HCT116 (cell line): ENCODE measurements around the gene SEC62. TPM values are rescaled to one million over a fixed set of nuclear protein-coding genes. Genes with fewer than 3 reads are reported as not detected.

Source experiments
- ATAC-seq: fragments of 200-7000 bp; cut with Tn5 transposase; 2 replicates; pipeline ENCODE4 v1.9.1; 2020; ENCODE audit warnings: mild to moderate bottlenecking, moderate library complexity
- BruUV-seq: library from RNA; stranded (reverse); fragments of 400-500 nt; replicated peaks from 2 replicates; lab custom pipeline; 2021; lab: Mats Ljungman, UMichigan
- CTCF ChIA-PET: fragments of 300-600 bp; sonication (Branson Sonifier 250); formaldehyde crosslinking; loops from one replicate; lab custom pipeline; 2021; ENCODE audit warnings: antibody characterized with exemption; lab: Charles Lee
- POLR2A ChIA-PET: fragments of 300-600, 350-600 bp; sonication (Branson Sonifier 250); formaldehyde crosslinking; loops from one replicate; lab custom pipeline; 2021; ENCODE audit warnings: antibody characterized with exemption; lab: Charles Lee
- RAD21 ChIA-PET, 2 experiments: fragments of 300-600 bp; sonication (Branson Sonifier 250); formaldehyde crosslinking; loops; one replicate each; lab custom pipeline; 2023; ENCODE audit warnings: low total read pairs in 2 of 2; ENCODE audit not compliant: uncharacterized antibody in 2 of 2, unreplicated experiment in 2 of 2, low non-redundant PET in 1 of 2; lab: Charles Lee
- DNase-seq: peaks from one replicate; pipeline ENCODE4 v3.0.0-alpha.2; 2010; ENCODE audit warnings: low read depth, low spot score
- H2AFZ ChIP-seq: fragments of 200-600 bp; shearing (Covaris generic), sonication (generic); 2 replicates; pipeline ENCODE4 v1.6.1; 2017; ENCODE audit warnings: low read depth, mixed run types, mixed read lengths, antibody characterized with exemption, low read length; ENCODE audit not compliant: poor library complexity, severe bottlenecking
- H3K27ac ChIP-seq: 2 replicates; pipeline ENCODE4 v1.5.1; 2012; ENCODE audit warnings: low read depth, low read length
- H3K27me3 ChIP-seq: fragments of 200-600 bp; sonication (generic); 2 replicates; pipeline ENCODE4 v1.6.1; 2016; ENCODE audit warnings: mixed run types, low read length, mixed read lengths; ENCODE audit not compliant: insufficient read depth
- H3K36me3 ChIP-seq, 2 experiments: fragments of 200-500 bp in 1 of 2; fragments of 200-600 bp in 1 of 2; sonication (Bioruptor generic) in 1 of 2; sonication (generic) in 1 of 2; 2 replicates each; pipeline versions ENCODE4 v1.5.1 to v1.6.1; 2014 to 2016; ENCODE audit warnings: low read length in 2 of 2, inconsistent platforms in 1 of 2, mixed read lengths in 1 of 2, mixed run types in 1 of 2; ENCODE audit not compliant: insufficient read depth in 2 of 2, control insufficient read depth in 1 of 2
- H3K4me1 ChIP-seq, 2 experiments: fragments of 200-600 bp in 1 of 2; sonication (generic) in 1 of 2; 2 replicates each; pipeline versions ENCODE4 v1.5.1 to v1.6.1; 2012 to 2017; ENCODE audit warnings: low read length in 2 of 2, inconsistent platforms in 1 of 2, mild to moderate bottlenecking in 1 of 2, mixed read lengths in 1 of 2, mixed run types in 1 of 2, moderate library complexity in 1 of 2; ENCODE audit not compliant: insufficient read depth in 2 of 2, control insufficient read depth in 1 of 2
- H3K4me2 ChIP-seq: fragments of 200-600 bp; sonication (generic); 2 replicates; pipeline ENCODE4 v1.6.1; 2017; ENCODE audit warnings: mixed run types, low read length, mixed read lengths
- H3K4me3 ChIP-seq, 2 experiments: fragments of 200-600 bp in 1 of 2; sonication (generic) in 1 of 2; replicated peaks in 1 of 2; 2 replicates each; pipeline ENCODE4 v1.5.1; 2011 to 2016; ENCODE audit warnings: low read length in 2 of 2, control low read depth in 1 of 2, low read depth in 1 of 2, mild to moderate bottlenecking in 1 of 2, mixed read lengths in 1 of 2, mixed run types in 1 of 2
- H3K79me2 ChIP-seq: fragments of 200-600 bp; sonication (generic); 2 replicates; pipeline ENCODE4 v1.6.1; 2017; ENCODE audit warnings: mild to moderate bottlenecking, mixed run types, low read length, moderate library complexity, mixed read lengths; ENCODE audit not compliant: insufficient read depth
- H3K9ac ChIP-seq: fragments of 200-600 bp; sonication (generic); 2 replicates; pipeline ENCODE4 v1.6.1; 2016; ENCODE audit warnings: low read length, mixed read lengths
- H3K9me2 ChIP-seq: fragments of 200-600 bp; sonication (generic), shearing (Covaris generic); 2 replicates; pipeline ENCODE4 v1.6.1; 2017; ENCODE audit warnings: mixed run types, mild to moderate bottlenecking, moderate library complexity; ENCODE audit not compliant: insufficient read depth
- H3K9me3 ChIP-seq, 2 experiments: fragments of 200-500 bp in 1 of 2; fragments of 200-600 bp in 1 of 2; sonication (Bioruptor generic) in 1 of 2; sonication (generic) in 1 of 2; 2 replicates each; pipeline ENCODE4 v1.6.1; 2014 to 2017; ENCODE audit warnings: low read length in 2 of 2, mixed read lengths in 2 of 2, inconsistent platforms in 1 of 2, low read depth in 1 of 2, mild to moderate bottlenecking in 1 of 2, mixed run types in 1 of 2, moderate library complexity in 1 of 2; ENCODE audit not compliant: control insufficient read depth in 1 of 2, insufficient read depth in 1 of 2
- H4K20me1 ChIP-seq: fragments of 200-600 bp; sonication (generic), shearing (Covaris generic); 2 replicates; pipeline ENCODE4 v1.6.1; 2017; ENCODE audit warnings: mixed run types, mild to moderate bottlenecking, moderate library complexity; ENCODE audit not compliant: insufficient read depth
- CBX3 ChIP-seq: IDR thresholded peaks from 2 replicates; pipeline ENCODE4 v1.6.1; 2012; ENCODE audit warnings: low read depth
- CEBPB ChIP-seq: IDR thresholded peaks from 2 replicates; pipeline ENCODE4 v1.6.1; 2012; ENCODE audit warnings: low read depth
- ELF1 ChIP-seq: IDR thresholded peaks from 2 replicates; pipeline ENCODE4 v1.6.1; 2012; ENCODE audit warnings: low read depth, borderline replicate concordance
- EZH2 ChIP-seq: fragments of 200-600 bp; sonication (generic); IDR thresholded peaks from 2 replicates; pipeline ENCODE4 v1.6.1; 2017; ENCODE audit warnings: antibody characterized with exemption, mixed run types
- EZH2phosphoT487 ChIP-seq: fragments of 200-600 bp; IDR thresholded peaks from 2 replicates; pipeline ENCODE4 v1.6.1; 2018; ENCODE audit warnings: antibody characterized with exemption, borderline replicate concordance
- FOSL1 ChIP-seq: IDR thresholded peaks from 2 replicates; pipeline ENCODE4 v1.6.1; 2012; ENCODE audit warnings: low read depth
- POLR2AphosphoS5 ChIP-seq: IDR thresholded peaks from 2 replicates; pipeline ENCODE4 v1.6.1; 2011; ENCODE audit warnings: mild to moderate bottlenecking, low read depth, low read length, moderate library complexity
- RAD21 ChIP-seq: IDR thresholded peaks from 2 replicates; pipeline ENCODE4 v1.6.1; 2012; ENCODE audit warnings: low read depth, mild to moderate bottlenecking
- REST ChIP-seq: IDR thresholded peaks from 2 replicates; pipeline ENCODE4 v1.6.1; 2012; ENCODE audit warnings: low read depth
- SIN3A ChIP-seq: IDR thresholded peaks from 2 replicates; pipeline ENCODE4 v1.6.1; 2012; ENCODE audit warnings: low read depth
- SP1 ChIP-seq: IDR thresholded peaks from 2 replicates; pipeline ENCODE4 v1.6.1; 2012; ENCODE audit warnings: low read depth
- SRF ChIP-seq: IDR thresholded peaks from 2 replicates; pipeline ENCODE4 v1.6.1; 2012; ENCODE audit warnings: low read depth
- TCF7L2 ChIP-seq: IDR thresholded peaks from 2 replicates; pipeline ENCODE4 v1.7.0; 2011; ENCODE audit warnings: borderline replicate concordance, inconsistent platforms; ENCODE audit not compliant: insufficient read depth, insufficient read length; ENCODE audit errors: extremely low read depth
- YY1 ChIP-seq: IDR thresholded peaks from 2 replicates; pipeline ENCODE4 v1.6.1; 2011; ENCODE audit warnings: low read length, low read depth, moderate library complexity, mild to moderate bottlenecking; ENCODE audit not compliant: insufficient replicate concordance; ENCODE audit errors: extremely low read depth
- ZFX ChIP-seq: fragments of 450-650 bp; IDR thresholded peaks from 2 replicates; pipeline ENCODE4 v1.6.1; 2017
- intact Hi-C: fragments of 100-400 bp; cut with micrococcal nuclease; formaldehyde crosslinking; loops from 2 replicates; pipeline ENCODE4 v1.10.0; 2022
- total RNA-seq: library from RNA; stranded (reverse); gene quantifications from one replicate; pipeline ENCODE4 v1.2.1, GENCODE V29; 2021; ENCODE audit not compliant: unreplicated experiment
- TF ChIP-seq, protein P1 (sequence below): IDR thresholded peaks from 2 replicates; pipeline ENCODE4 v1.6.1; 2012

Gene SEC62
- total RNA-seq, 1 experiment from 2014 or later, result 55.4 TPM

- ChIA-PET RAD21 (no interaction called here), POLR2A (no interaction called here)
- BruUV-seq, result no TSS peak
- H3K27me3 ChIP-seq, result no peaks in the 10 kb centered on the region
- no peaks in the 10 kb centered on the region for H3K4me1 ChIP-seq
- no peak overlapping the region for H3K4me2 ChIP-seq
- DNase-seq, result no peak
- H3K27ac ChIP-seq, result no peak overlapping the region
- no peak overlapping the region for H3K4me3 ChIP-seq
- intact Hi-C loops, result no loop called here
- ATAC-seq, result no peak
- TF ChIP-seq POLR2AphosphoS5 (no peak), YY1 (no peak)
- TF ChIP-seq, all 23 proteins: peak for 0
- no peak overlapping the region for H2AFZ ChIP-seq
- no peaks in the 10 kb centered on the region for H3K36me3 ChIP-seq
- no peaks in the 10 kb centered on the region for H4K20me1 ChIP-seq
- no peaks in the 10 kb centered on the region for H3K79me2 ChIP-seq
- no peaks in the 10 kb centered on the region for H3K9me2 ChIP-seq
- CTCF ChIA-PET, result no interaction called here
- no peak overlapping the region for H3K9ac ChIP-seq
- no peaks in the 10 kb centered on the region for H3K9me3 ChIP-seq
Measured at GRCh38 chr3:169931747-169932520, 34.7 kb upstream of the SEC62 start.

GRCh38 chr3:169939320-169939719 lies 27.3 kb upstream of the SEC62 start:
- no peaks in the 10 kb centered on the region for H3K79me2 ChIP-seq
- no peaks in the 10 kb centered on the region for H3K27me3 ChIP-seq
- H3K27ac ChIP-seq, result no peak overlapping the region
- H3K9me2 ChIP-seq, result no peaks in the 10 kb centered on the region
- no peak for ATAC-seq
- no peak overlapping the region for H3K9ac ChIP-seq
- H3K4me2 ChIP-seq, result no peak overlapping the region
- no peaks in the 10 kb centered on the region for H3K36me3 ChIP-seq
- DNase-seq, result no peak
- POLR2A ChIA-PET, result no interaction called here
- RAD21 ChIA-PET, result no interaction called here
- intact Hi-C loops, result no loop called here
- no TSS peak for BruUV-seq
- no peak overlapping the region for H2AFZ ChIP-seq
- CTCF ChIA-PET, result no interaction called here
- no peaks in the 10 kb centered on the region for H4K20me1 ChIP-seq
- H3K4me1 ChIP-seq, result no peaks in the 10 kb centered on the region
- no peak overlapping the region for H3K4me3 ChIP-seq
- H3K9me3 ChIP-seq, result no peaks in the 10 kb centered on the region
- TF ChIP-seq YY1 (no peak), TCF7L2 (no peak), CEBPB (no peak), CBX3 (no peak), REST (no peak), EZH2phosphoT487 (no peak), SP1 (no peak), ZFX (no peak), RAD21 (no peak), SRF (no peak), EZH2 (no peak), POLR2AphosphoS5 (no peak), ELF1 (no peak), FOSL1 (no peak), SIN3A (no peak)
- TF ChIP-seq, protein P1, sequence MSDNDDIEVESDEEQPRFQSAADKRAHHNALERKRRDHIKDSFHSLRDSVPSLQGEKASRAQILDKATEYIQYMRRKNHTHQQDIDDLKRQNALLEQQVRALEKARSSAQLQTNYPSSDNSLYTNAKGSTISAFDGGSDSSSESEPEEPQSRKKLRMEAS, result no peak
